HG03460 (cell line): ENCODE results near the gene MYOZ3.

ENCODE experiments used
- ATAC-seq: cut with Tn5 transposase; IDR thresholded peaks from one replicate; pipeline ENCODE4 v1.9.1; 2021; ENCODE audit not compliant: unreplicated experiment

Gene MYOZ3, protein sequence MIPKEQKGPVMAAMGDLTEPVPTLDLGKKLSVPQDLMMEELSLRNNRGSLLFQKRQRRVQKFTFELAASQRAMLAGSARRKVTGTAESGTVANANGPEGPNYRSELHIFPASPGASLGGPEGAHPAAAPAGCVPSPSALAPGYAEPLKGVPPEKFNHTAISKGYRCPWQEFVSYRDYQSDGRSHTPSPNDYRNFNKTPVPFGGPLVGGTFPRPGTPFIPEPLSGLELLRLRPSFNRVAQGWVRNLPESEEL

DNA sequence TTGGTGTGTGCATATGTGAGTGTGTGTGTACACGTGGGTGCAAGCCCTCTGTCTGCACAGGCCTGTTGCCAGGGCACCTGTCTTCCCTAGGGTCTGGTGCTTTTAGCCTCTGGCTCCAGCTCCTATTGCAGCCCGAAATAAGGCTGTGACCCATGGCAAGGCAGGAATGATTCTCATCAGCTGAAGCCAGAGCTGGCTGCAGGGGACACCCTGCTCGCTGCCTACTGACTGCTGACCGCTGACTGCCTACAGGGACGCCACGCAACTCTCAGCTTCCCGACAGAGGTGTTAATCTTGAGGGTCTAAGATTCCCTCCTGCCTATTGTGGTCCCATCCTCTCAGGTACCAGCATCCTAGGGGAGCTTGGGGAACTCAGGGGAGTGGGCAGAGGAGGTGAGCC lies at the start of gene MYOZ3:
Gene MYOZ3 (plus strand): TSS at position 166 of the 400 bp plus-strand sequence. CDS start 1,691 bp downstream, outside the sequence.
- ATAC-seq: no peak

DNA sequence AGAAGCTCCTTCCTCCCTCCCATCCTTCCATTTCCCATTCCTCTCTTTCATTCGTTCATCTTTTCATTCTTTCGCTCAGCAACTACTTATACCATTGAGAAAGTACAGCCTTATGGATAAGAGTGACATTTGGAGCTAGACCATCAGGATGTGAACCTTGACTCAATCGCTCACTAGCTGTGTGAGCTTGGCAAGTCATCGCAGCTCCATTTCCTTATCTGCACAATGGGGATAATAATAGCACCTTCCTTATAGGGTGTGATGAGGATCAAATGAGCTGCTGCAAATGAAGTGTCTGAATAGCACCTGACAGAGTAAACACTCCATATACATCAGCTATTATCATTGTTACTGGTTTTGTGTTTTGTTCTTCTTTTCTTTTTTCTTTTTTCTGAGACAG lies 48.6 kb upstream of the MYOZ3 start:
- no peak for ATAC-seq

DNA sequence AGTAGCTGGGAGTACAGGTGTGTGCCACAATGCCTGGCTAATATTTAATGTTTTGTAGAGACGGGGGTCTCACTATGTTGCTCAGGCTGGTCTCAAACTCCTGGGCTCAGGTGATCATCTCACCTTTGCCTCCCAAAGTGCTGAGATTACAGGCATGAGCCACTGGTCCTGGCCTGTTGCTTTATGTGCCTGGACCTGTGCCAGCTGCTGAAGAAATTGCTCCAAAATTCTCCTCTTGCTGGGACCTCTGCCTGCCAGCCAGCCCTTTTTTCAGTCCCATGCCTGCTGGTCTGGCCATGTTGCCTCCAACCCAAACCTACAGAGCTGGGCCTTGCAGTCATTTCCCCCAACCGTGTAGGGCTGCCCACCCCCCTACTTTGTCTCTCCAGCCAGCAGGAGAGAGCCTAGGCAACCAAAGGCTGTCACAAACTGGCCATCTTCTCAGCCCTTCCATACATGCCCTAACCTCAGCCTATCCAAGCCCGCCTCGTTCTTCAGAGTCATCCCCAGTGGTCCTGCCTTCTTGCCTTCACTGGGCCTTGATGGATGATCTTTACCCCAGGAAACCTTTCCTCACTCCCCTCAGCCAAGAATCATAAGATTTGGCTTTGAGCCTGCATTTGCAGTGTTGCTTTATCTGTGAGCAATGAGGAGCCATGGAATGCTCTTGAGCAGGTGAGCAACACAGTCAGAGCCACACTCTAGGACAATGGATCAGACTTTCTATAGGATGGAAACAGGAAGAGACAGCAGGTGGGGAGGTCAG lies 48.0 kb upstream of the MYOZ3 start:
- ATAC-seq: no peak

GRCh38 chr5:150613991-150614660 lies 46.9 kb upstream of the MYOZ3 start:
- ATAC-seq: no peak

DNA sequence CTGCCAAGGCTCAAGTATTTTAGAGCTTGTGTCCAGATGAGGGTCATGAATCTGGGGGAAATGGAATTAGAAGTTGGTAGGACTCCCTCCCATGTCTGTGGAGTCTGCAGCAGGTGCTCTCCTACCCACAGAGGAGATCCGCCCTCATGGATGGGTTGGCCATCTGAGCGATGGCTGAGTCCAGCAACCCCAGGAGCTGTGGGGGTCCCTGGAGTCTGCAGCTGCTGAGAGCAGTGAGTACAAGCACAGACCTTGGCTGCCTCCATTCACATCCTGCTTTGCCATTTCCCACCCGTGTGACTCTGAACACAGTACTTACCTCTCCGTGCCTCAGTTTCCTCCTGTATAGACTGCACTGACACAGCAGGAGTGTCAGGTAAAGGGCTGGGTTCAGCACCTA lies 46.4 kb upstream of the MYOZ3 start:
- ATAC-seq: no peak

- no peak for ATAC-seq
Observed at GRCh38 chr5:150615141-150615699, 45.8 kb upstream of the MYOZ3 start.

- no peak for ATAC-seq
Observed at GRCh38 chr5:150616024-150616470, 45.0 kb upstream of the MYOZ3 start.

- ATAC-seq: no peak
Observed at GRCh38 chr5:150616506-150616905, 44.5 kb upstream of the MYOZ3 start.

GRCh38 chr5:150618163-150618562 lies 42.9 kb upstream of the MYOZ3 start:
- ATAC-seq: no peak

DNA sequence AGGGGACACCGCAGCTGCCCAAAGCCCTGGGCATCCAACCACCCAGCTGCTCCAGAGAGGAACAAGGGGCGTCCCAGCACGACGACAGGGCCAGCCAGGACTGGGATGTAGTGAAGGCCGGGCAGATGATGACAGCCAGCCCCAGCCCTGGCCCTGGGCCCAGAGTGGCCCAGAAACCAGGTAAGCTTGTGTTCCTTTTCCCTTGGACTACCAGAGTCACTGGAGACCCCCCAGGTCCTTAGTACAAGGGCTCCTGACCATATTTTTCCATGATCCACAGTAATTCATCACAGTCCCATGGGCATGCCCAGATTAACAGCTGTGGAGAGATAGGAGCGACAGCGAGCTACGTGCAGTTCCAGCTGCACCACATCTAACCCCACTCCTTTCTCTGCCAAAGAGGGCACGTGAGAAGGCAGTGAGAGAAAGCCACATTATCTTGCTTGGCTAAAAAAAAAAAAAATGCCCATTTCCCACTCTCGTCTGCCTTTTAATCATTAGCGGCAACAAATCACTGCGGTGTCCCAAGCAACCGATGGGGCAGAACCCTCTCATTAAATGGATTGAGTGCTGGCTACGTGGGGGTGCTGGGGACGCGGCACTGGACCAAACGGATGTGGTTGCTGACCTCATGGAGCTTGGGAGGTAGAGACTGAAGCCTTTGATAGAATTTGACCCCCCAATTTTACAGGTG lies 42.3 kb upstream of the MYOZ3 start:
- no peak for ATAC-seq

DNA sequence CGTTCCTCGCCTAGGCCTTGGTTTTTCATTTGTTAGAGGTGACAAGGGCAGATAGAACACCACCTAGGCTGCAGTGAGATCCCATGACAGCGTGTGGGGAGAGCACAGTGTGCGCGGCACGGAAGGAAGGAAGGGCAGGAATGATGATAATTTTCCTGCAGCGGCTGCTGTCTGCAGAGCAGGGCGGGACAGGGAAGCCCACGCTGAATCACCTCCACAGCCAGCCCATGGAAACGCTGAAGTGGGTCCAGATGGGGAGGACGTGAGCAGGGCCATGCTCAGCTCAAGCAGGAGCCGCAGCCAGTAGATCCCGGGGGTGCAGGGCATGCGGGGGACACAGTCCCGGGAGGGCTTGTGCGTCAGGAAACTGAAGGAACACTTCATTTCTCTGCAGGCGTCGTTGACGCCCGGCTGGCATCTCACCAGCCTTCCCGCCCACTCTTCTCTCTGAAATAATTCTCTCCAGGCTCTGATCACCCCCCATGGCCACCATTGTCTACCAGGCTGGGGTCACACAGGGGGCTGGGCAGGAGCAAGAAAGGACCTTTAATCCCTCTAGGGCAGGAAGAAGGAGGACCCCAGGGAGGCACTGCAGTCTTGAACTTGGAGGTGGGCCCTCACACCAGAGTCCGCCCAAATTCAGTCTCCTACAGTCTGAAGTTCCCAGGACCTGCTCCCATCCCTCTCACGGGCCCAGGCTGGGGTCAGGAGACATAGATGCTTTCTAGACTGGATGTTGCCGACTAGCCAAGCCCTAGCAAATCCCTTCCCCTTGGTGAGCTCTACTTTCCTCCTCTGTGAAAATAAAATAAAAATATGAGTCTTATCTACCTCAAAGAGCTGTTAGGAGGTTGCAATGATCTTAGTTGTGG lies 41.5 kb upstream of the MYOZ3 start:
- no peak for ATAC-seq

- ATAC-seq: no peak
Observed at GRCh38 chr5:150621301-150621700, 39.8 kb upstream of the MYOZ3 start.

- no peak for ATAC-seq
Observed at GRCh38 chr5:150622157-150622556, 38.9 kb upstream of the MYOZ3 start.

GRCh38 chr5:150623152-150623877 lies 37.7 kb upstream of the MYOZ3 start:
- no peak for ATAC-seq

DNA sequence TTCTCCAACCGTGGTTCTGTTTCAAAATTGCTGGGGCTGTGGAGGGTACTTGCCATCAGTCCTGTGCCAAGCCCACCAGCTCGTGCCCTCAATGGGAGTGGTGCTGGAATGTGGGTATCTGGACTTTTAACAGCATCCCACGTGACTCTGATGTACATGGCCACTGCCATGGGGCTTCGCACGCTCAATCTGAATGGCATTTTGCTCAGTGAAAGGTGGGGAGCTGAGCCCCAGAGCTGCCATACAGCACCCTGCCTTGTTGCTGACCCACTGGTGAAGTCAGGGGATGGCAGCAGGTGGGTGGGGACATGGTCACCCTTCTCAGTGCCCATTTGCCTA lies 37.2 kb upstream of the MYOZ3 start:
- ATAC-seq: no peak

DNA sequence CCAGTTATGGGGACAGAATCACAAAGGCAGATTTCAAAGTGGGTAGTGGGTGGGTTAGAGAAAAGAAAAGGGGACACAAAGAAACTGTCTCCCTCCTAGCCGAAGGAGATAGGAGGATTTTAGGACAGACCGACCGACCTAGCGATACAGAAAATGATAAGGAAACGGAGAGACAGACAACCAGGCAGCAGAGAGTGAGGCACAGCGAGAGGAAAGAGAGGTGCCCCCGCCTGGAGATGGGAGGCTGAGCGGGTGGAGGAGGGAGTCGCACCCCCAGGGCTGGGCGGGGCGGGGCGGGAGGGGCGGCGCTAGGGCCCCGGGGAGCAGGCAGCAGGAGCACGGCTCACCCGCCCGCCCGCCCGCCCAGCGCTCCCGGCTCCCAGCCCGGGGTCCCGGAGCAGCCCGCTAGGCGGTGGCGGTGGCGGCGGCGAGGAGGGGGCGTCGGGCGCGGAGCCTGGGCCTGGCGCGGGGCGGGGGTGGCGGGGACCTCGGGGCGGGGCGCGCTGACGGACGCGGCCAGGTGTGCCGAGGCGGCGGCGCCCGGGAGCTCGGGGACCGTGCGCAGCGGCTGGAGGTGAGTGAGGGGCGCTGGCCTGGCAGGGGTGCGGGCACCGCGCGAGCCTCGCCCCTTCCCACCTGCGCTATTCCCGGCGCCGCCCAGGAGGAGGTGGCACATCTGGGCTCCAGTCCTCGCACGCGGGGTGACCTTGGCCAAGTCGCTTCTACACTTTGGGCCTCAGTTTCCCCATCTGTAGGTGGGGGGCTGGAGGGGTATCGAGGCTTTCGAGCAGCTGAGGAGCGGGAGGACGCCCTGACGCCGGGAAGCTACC lies 36.5 kb upstream of the MYOZ3 start:
- peak; percentile 35 for ATAC-seq

DNA sequence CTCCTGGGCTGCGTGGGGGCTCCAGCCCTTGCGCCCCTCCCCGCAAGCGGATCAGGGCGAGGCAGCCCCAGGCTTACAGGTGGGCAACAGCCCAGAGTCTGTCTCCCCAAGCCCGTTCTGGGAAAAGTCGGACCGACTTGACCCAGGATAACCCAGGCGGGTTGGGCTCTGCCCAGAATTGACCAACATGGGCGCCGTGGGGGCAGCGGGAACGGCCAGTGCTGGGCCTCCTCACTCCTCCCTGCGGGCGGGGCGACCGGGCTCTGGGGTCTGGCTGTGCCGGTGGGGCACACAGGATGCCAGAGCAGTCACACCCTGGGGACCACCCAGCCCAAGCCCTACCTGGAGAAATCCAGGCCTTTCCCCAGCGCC lies 35.9 kb upstream of the MYOZ3 start:
- no peak for ATAC-seq

GRCh38 chr5:150625831-150626746 lies 35.0 kb upstream of the MYOZ3 start:
- peak; percentile 53 for ATAC-seq
